GM18498 (cell line): ENCODE measurements around the gene BSND.
A peak's percentile ranks its signal among the peaks of the same experiment; 100 is the strongest.

ENCODE experiments used
- ATAC-seq: cut with Tn5 transposase; IDR thresholded peaks from one replicate; pipeline ENCODE4 v1.9.1; 2021; ENCODE audit warnings: mild to moderate bottlenecking, moderate library complexity; ENCODE audit not compliant: unreplicated experiment

The BSND gene

GRCh38 chr1:54990916-54991315, 7.8 kb upstream of the BSND start:
- no peak for ATAC-seq

- ATAC-seq, result no peak
These were observed 6.8 kb upstream of the BSND start for GRCh38 chr1:54991939-54992338.

- ATAC-seq, result no peak
These were observed 5.6 kb upstream of the BSND start for GRCh38 chr1:54993140-54993539.

GRCh38 chr1:54994355-54994990, 4.3 kb upstream of the BSND start:
- ATAC-seq, result no peak

GRCh38 chr1:54995013-54995760, 3.5 kb upstream of the BSND start:
- ATAC-seq, result no peak

GRCh38 chr1:54995835-54996234, 2.9 kb upstream of the BSND start:
- ATAC-seq, result no peak

- ATAC-seq, result peak; percentile 88
These were observed 2.3 kb upstream of the BSND start for GRCh38 chr1:54996359-54996868.

GRCh38 chr1:54996869-54997710, 1.6 kb upstream of the BSND start:
- ATAC-seq, result no peak

- ATAC-seq, result no peak
These were observed 1.1 kb upstream of the BSND start for GRCh38 chr1:54997711-54997986.

- ATAC-seq, result no peak
These were observed 633 bp upstream of the BSND start for GRCh38 chr1:54998100-54998499.

- ATAC-seq, result no peak
These were observed 1.7 kb downstream of the BSND start for GRCh38 chr1:55000110-55001085.

GRCh38 chr1:55001311-55001710, 2.6 kb downstream of the BSND start:
- no peak for ATAC-seq

- no peak for ATAC-seq
These were observed 4.0 kb downstream of the BSND start for GRCh38 chr1:55002686-55003085.

GRCh38 chr1:55005351-55006140, 6.8 kb downstream of the BSND start:
- no peak for ATAC-seq

- ATAC-seq, result no peak
These were observed 8.2 kb downstream of the BSND start for GRCh38 chr1:55006931-55007330.

- no peak for ATAC-seq
These were observed 8.9 kb downstream of the BSND start for GRCh38 chr1:55007625-55008024.

- ATAC-seq, result no peak
These were observed 11.6 kb downstream of the BSND start for GRCh38 chr1:55010194-55010886.

GRCh38 chr1:55010887-55011217, 12.1 kb downstream of the BSND start:
- no peak for ATAC-seq

GRCh38 chr1:55012661-55013060, 13.9 kb downstream of the BSND start:
- ATAC-seq, result no peak
